Measurements from ENCODE around the gene NT5DC4.

GRCh38 chr2:112683550-112684414 is 37.0 kb upstream of the NT5DC4 start:
- TF ChIP-seq EZH2 (IDR thresholded peaks at IDR 0.05; ENCODE audit: insufficient read depth, poor library complexity, severe bottlenecking) = no peak
- TF ChIP-seq EZH2phosphoT487 (IDR thresholded peaks at IDR 0.05; ENCODE audit: insufficient read depth, low read depth) = no peak

Measured in GM23248 (cell line).